OCI-LY3 (cell line): Measurements from ENCODE around the gene LCE1A.

Experiments
- H2AFZ ChIP-seq: fragments of 200-600, 300-600 bp; shearing (Covaris generic); 2 replicates; pipeline ENCODE4 v1.6.0; 2014; ENCODE audit warnings: antibody characterized with exemption, low read depth, low read length
- H3K27ac ChIP-seq: fragments of 200-600, 300-600 bp; sonication (generic); 2 replicates; pipeline ENCODE4 v1.5.1; 2014; ENCODE audit warnings: mild to moderate bottlenecking, low read length, moderate library complexity, mixed read lengths
- H3K27me3 ChIP-seq: fragments of 200-600, 300-600 bp; sonication (generic); 2 replicates; pipeline ENCODE4 v1.6.1; 2014; ENCODE audit warnings: low read depth, low read length, mixed read lengths
- H3K36me3 ChIP-seq: fragments of 200-600, 300-600 bp; sonication (generic); replicated peaks from 2 replicates; pipeline ENCODE3; 2014; ENCODE audit warnings: low read depth, low read length, mixed read lengths
- H3K4me1 ChIP-seq: fragments of 300-600, 200-600 bp; sonication (generic); 2 replicates; pipeline ENCODE4 v1.6.1; 2014; ENCODE audit warnings: low read length, mixed read lengths
- H3K4me2 ChIP-seq: fragments of 200-600, 300-600 bp; sonication (generic); 2 replicates; pipeline ENCODE4 v1.6.1; 2014; ENCODE audit warnings: low read length, mixed read lengths
- H3K4me3 ChIP-seq: fragments of 300-600, 200-600 bp; sonication (generic); 2 replicates; pipeline ENCODE4 v1.5.1; 2014; ENCODE audit warnings: antibody characterized with exemption, mild to moderate bottlenecking, low read length, moderate library complexity
- H3K79me2 ChIP-seq: fragments of 300-600, 200-600 bp; shearing (Covaris generic); 2 replicates; pipeline ENCODE4 v1.6.1; 2014; ENCODE audit warnings: mild to moderate bottlenecking, low read length, mixed read lengths
- H3K9ac ChIP-seq: fragments of 300-600, 200-600 bp; shearing (Covaris generic); 2 replicates; pipeline ENCODE4 v1.6.0; 2014; ENCODE audit warnings: mild to moderate bottlenecking, low read length, moderate library complexity
- H3K9me3 ChIP-seq: fragments of 200-600, 300-600 bp; shearing (Covaris generic); 2 replicates; pipeline ENCODE4 v1.6.1; 2014; ENCODE audit warnings: low read length, mixed read lengths; ENCODE audit not compliant: insufficient read depth
- H4K20me1 ChIP-seq: fragments of 200-600, 300-600 bp; sonication (generic); 2 replicates; pipeline ENCODE4 v1.6.1; 2016; ENCODE audit warnings: low read length, mixed read lengths; ENCODE audit not compliant: insufficient read depth
- EZH2phosphoT487 ChIP-seq: fragments of 200-600 bp; shearing (Covaris generic); IDR thresholded peaks from 2 replicates; pipeline ENCODE4 v1.6.1; 2018; ENCODE audit warnings: antibody characterized with exemption, mixed run types, low read depth
- TF ChIP-seq, protein P1 (sequence below): fragments of 200-600, 300-600 bp; sonication (generic); IDR thresholded peaks from 2 replicates; pipeline ENCODE4 v1.5.1; 2014; ENCODE audit warnings: antibody characterized with exemption, low read length, low read depth

LCE1A gene

DNA sequence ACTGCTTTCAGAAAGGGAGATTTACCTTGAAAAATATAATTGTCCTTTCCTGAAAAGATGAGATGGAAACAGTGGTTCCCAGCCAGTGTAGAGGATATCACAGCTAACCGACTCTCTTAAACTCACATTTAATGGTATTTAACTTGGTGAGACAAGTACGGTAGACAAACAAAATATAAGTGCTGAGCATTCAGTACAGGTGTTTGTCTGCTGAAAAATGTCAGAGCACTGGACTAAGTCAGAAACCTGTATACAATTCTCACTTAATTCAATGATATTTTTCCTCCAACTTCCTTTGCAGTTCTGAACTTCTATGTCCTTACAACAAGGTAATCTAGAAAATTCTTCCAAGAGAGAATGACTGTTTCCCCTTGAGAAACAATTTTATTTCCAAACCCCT is 15.6 kb upstream of the LCE1A start, which contains the start of gene LCE1B:
TSS of gene LCE1B (plus strand) at position 301 of the 400 bp plus-strand sequence. CDS start 476 bp downstream, outside the sequence.
- TF ChIP-seq, protein P1, sequence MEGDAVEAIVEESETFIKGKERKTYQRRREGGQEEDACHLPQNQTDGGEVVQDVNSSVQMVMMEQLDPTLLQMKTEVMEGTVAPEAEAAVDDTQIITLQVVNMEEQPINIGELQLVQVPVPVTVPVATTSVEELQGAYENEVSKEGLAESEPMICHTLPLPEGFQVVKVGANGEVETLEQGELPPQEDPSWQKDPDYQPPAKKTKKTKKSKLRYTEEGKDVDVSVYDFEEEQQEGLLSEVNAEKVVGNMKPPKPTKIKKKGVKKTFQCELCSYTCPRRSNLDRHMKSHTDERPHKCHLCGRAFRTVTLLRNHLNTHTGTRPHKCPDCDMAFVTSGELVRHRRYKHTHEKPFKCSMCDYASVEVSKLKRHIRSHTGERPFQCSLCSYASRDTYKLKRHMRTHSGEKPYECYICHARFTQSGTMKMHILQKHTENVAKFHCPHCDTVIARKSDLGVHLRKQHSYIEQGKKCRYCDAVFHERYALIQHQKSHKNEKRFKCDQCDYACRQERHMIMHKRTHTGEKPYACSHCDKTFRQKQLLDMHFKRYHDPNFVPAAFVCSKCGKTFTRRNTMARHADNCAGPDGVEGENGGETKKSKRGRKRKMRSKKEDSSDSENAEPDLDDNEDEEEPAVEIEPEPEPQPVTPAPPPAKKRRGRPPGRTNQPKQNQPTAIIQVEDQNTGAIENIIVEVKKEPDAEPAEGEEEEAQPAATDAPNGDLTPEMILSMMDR, result no peak
- TF ChIP-seq EZH2phosphoT487, result no peak
- no peaks in the 10 kb centered on the region for H3K79me2 ChIP-seq
- H3K36me3 ChIP-seq, result no peaks in the 10 kb centered on the region
- no peak within 1 kb of the TSS for H2AFZ ChIP-seq
- H3K9me3 ChIP-seq, result no peaks in the 10 kb centered on the region
- H4K20me1 ChIP-seq, result no peaks in the 10 kb centered on the region
- H3K27ac ChIP-seq, result no peak within 1 kb of the TSS
- H3K4me3 ChIP-seq, result no peak within 1 kb of the TSS
- H3K4me2 ChIP-seq, result peak within 1 kb of the TSS; percentile 31; the same call in 1 of the 2 replicates
- H3K4me1 ChIP-seq, result peaks cover 15% of the 10 kb centered on the region
- H3K9ac ChIP-seq, result no peak within 1 kb of the TSS
- H3K27me3 ChIP-seq, result peaks cover 47% of the 10 kb centered on the region

DNA sequence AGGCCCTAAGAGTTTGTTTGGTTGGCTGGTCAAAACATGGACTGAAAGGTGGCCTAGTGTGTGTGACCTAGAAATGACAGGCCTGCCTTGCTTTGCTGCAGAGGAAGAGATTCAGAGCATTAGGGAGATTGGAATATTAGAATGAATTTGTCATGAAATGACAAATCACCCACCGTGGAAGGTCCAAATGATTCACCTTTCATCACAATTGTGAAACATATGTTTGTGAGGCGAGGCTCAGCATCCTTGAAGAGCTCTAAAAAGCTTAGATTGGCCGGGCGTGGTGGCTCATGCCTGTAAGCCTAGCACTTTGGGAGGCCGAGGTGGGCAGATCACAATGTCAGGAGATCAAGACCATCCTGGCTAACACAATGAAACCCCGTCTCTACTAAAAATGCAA is 10.0 kb upstream of the LCE1A start:
- no peaks in the 10 kb centered on the region for H3K9me3 ChIP-seq
- peaks cover 25% of the 10 kb centered on the region for H3K27me3 ChIP-seq
- H2AFZ ChIP-seq, result no peak overlapping the region
- H3K4me2 ChIP-seq, result no peak overlapping the region
- no peak overlapping the region for H3K27ac ChIP-seq
- H3K36me3 ChIP-seq, result no peaks in the 10 kb centered on the region
- H3K9ac ChIP-seq, result no peak overlapping the region
- no peaks in the 10 kb centered on the region for H4K20me1 ChIP-seq
- no peaks in the 10 kb centered on the region for H3K79me2 ChIP-seq
- TF ChIP-seq, protein P1, result no peak
- no peak for TF ChIP-seq EZH2phosphoT487
- H3K4me3 ChIP-seq, result no peak overlapping the region
- peaks cover 7% of the 10 kb centered on the region for H3K4me1 ChIP-seq

DNA sequence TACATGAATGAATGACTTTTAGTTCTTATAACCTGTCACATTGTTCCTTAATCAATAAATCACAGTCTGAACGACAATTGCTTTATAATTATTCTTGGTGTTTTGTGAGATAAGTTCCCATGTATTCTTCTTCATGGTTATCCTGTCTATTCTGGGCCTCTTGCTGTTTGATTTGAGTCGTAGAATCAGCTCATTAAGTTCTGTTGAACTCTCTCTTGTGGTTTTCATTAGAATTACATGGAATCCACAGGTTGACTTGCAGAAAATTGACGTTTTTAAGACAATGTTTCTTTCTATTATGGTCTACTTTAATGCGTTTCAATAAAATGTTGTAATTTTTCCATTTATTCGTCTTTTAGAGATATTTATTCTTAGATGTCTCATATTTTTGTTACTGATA is 4.0 kb upstream of the LCE1A start:
- Histone ChIP-seq H4K20me1 (no peaks in the 10 kb centered on the region), H3K4me2 (no peak overlapping the region), H3K9me3 (no peaks in the 10 kb centered on the region), H3K79me2 (no peaks in the 10 kb centered on the region), H2AFZ (no peak overlapping the region), H3K36me3 (no peaks in the 10 kb centered on the region), H3K27ac (no peak overlapping the region), H3K4me3 (no peak overlapping the region), H3K4me1 (peaks cover 7% of the 10 kb centered on the region), H3K9ac (no peak overlapping the region), H3K27me3 (peaks cover 51% of the 10 kb centered on the region)
- TF ChIP-seq EZH2phosphoT487, result no peak
- TF ChIP-seq, protein P1, result no peak

DNA sequence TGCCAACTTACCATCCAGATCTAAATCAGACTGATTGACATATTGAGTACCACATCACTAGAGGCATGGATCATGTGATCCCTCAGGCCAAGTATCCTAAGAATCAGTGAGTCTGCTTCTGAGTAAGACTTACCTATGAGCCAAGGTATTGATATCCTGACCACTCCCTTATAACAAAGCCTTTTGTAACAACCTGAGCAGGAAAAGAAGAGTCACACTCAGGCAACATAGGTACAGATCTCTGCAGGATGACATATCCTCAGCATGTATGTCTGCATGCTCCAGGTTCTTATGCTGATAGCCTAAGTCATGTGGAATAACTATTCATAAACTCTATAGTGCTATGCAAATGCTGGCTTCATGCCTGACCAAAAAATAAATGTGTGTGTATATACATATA is 2.3 kb upstream of the LCE1A start:
- Histone ChIP-seq H3K9me3 (no peaks in the 10 kb centered on the region), H3K4me1 (peaks cover 7% of the 10 kb centered on the region), H3K27me3 (peaks cover 55% of the 10 kb centered on the region), H3K4me2 (no peak overlapping the region), H4K20me1 (no peaks in the 10 kb centered on the region), H3K79me2 (no peaks in the 10 kb centered on the region), H3K4me3 (no peak overlapping the region), H3K36me3 (no peaks in the 10 kb centered on the region), H3K9ac (no peak overlapping the region), H3K27ac (no peak overlapping the region), H2AFZ (no peak overlapping the region)
- TF ChIP-seq EZH2phosphoT487, result no peak
- TF ChIP-seq, protein P1, result no peak
